NB4 (cell line): Measurements from ENCODE around the gene CDK15.

Experiments used
- POLR2A ChIP-seq: IDR thresholded peaks from 2 replicates; pipeline ENCODE4 v1.6.1; 2011; ENCODE audit warnings: mild to moderate bottlenecking; ENCODE audit not compliant: insufficient read length; ENCODE audit errors: extremely low read depth
- TF ChIP-seq, protein P1 (sequence below): IDR thresholded peaks from one replicate; pipeline ENCODE4 v1.5.1; 2012; ENCODE audit warnings: low read depth, low read length

DNA sequence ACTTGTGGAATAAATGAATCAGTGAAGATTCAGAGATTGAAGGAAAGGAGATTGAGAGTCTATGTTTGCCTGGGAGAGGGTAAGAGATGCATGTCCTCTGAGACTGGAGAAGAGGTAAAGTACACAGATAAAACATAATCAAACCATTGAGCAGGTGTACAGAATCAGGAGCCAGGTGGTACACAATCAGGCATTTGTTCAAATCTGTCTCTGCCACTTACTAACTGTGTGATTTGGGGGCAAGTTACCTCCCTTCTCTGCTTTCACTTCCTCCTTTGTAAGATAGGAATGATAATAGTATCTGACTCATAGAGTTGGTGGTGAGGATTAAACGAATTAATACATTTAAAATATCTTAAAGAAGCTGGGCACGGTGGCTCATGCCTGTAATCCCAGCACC is 94.0 kb downstream of the CDK15 start:
- TF ChIP-seq, protein P1, sequence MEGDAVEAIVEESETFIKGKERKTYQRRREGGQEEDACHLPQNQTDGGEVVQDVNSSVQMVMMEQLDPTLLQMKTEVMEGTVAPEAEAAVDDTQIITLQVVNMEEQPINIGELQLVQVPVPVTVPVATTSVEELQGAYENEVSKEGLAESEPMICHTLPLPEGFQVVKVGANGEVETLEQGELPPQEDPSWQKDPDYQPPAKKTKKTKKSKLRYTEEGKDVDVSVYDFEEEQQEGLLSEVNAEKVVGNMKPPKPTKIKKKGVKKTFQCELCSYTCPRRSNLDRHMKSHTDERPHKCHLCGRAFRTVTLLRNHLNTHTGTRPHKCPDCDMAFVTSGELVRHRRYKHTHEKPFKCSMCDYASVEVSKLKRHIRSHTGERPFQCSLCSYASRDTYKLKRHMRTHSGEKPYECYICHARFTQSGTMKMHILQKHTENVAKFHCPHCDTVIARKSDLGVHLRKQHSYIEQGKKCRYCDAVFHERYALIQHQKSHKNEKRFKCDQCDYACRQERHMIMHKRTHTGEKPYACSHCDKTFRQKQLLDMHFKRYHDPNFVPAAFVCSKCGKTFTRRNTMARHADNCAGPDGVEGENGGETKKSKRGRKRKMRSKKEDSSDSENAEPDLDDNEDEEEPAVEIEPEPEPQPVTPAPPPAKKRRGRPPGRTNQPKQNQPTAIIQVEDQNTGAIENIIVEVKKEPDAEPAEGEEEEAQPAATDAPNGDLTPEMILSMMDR = no peak
- no peak for TF ChIP-seq POLR2A
